ENCODE results near the gene ASIC4. TPM values are rescaled to one million over a fixed set of nuclear protein-coding genes. Genes with fewer than 3 reads are reported as not detected.

The ASIC4 gene
- total RNA-seq, 1 donor from 2014 or later: 0.26 TPM

DNA sequence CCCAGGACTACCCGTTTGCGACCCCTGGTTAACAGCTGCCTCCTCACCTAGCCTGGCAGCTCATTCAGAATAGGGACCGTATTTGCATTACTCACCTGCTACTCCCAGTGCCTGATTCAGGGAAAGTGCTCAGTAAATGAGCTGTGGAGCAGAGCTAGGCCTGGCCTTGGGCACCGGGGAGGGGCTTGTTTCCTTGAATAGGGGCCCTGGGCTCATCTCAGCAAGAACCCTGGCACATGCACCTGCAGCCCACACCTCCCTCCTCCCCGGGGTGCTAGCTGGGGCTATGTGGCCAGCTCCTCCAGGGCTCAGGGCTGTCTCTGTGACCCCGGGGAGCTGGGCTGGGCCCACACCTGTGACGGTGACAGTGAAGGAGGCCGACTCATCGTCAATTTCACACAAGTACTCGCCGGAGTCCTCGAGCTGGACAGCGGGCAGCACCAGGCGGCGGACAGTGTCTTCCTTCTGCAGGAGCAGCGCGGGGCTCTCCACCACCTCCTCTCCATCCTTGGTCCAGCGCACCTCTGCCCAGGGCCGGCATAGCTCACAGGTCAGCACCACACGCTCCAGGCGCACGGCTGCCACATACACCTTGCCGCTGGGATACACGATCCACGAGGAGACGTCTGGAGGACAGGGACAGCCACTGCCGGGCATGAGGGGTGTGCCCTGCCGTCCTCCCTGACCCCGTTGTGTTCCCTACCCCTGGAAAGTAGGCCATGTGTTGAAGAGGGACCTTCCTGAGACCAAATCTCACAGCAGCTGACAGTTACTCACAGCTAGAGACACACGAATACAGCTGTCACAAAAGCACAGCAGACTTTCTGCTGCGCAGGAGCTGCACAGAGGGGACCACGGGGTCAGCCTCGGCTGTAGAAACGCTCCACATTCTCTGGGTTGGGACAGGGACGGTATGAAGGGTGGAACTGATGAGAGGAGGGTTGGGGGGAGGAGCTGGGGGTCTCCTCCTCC is 48.1 kb downstream of the ASIC4 start:
- no peaks in the 10 kb centered on the region for H3K9me3 ChIP-seq (ENCODE audit: low read depth)

DNA sequence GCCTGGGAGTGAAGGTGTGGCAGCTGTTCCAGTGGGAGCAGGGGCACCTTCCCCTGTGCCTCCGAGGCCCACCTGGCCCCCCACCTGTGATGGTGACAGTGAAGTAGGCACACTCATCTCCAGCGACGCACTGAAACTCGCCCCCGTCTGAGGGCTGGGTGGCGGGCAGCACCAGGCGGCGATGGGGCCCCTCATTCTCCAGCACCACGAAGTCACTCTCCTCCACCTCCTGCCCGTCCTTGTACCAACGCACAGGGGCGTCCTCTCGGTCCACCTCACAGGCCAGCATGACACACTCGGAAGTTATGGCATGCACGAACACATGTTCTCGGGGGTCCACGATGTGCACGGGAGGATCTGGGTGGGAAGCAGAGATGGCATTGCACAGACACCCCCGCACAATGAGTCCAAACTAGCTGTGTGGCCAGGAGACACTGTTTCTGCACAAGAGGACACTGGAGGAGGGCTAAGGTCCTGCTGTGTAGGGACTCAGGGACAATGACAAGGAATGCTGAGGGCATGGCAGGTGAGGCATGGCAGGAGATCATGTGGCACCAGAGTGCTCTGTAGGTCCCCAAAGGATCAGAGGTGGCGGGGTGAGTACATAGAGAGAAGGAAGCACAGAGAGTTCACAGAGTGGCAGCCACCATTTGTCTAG is 49.1 kb downstream of the ASIC4 start:
- Histone ChIP-seq H3K9ac (no peak overlapping the region), H3K27me3 (no peaks in the 10 kb centered on the region), H4K20me1 (ENCODE audit: low read depth) (peaks cover 13% of the 10 kb centered on the region), H3K27ac (no peak overlapping the region), H3K4me3 (no peak overlapping the region), H3K79me2 (ENCODE audit: low read depth) (no peaks in the 10 kb centered on the region), H3K36me3 (no peaks in the 10 kb centered on the region), H3K9me3 (ENCODE audit: low read depth) (no peaks in the 10 kb centered on the region), H3K4me1 (no peaks in the 10 kb centered on the region), H3F3A (ENCODE audit: low read depth) (peaks cover 5% of the 10 kb centered on the region), H2AFZ (replicated peaks) (no peak overlapping the region), H3K4me2 (no peak overlapping the region)
- H3K4me3 Mint-ChIP-seq: no peak overlapping the region
- TF ChIP-seq EZH2 (IDR thresholded peaks at IDR 0.05): no peak
- TF ChIP-seq, protein P1, sequence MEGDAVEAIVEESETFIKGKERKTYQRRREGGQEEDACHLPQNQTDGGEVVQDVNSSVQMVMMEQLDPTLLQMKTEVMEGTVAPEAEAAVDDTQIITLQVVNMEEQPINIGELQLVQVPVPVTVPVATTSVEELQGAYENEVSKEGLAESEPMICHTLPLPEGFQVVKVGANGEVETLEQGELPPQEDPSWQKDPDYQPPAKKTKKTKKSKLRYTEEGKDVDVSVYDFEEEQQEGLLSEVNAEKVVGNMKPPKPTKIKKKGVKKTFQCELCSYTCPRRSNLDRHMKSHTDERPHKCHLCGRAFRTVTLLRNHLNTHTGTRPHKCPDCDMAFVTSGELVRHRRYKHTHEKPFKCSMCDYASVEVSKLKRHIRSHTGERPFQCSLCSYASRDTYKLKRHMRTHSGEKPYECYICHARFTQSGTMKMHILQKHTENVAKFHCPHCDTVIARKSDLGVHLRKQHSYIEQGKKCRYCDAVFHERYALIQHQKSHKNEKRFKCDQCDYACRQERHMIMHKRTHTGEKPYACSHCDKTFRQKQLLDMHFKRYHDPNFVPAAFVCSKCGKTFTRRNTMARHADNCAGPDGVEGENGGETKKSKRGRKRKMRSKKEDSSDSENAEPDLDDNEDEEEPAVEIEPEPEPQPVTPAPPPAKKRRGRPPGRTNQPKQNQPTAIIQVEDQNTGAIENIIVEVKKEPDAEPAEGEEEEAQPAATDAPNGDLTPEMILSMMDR (IDR thresholded peaks at IDR 0.05): no peak
- no peak for TF ChIP-seq EZH2phosphoT487 (IDR thresholded peaks at IDR 0.05)
- H3K36me3 Mint-ChIP-seq: peaks cover 34% of the 10 kb centered on the region
- H3K27ac Mint-ChIP-seq: no peak overlapping the region
- H3K9me3 Mint-ChIP-seq: peaks cover 4% of the 10 kb centered on the region
- peaks cover 11% of the 10 kb centered on the region for H3K27me3 Mint-ChIP-seq (ENCODE audit: insufficient read depth, low read depth)
- peaks cover 15% of the 10 kb centered on the region for H3K4me1 Mint-ChIP-seq
- no peak for DNase-seq (ENCODE audit: low spot score)

More for the DNA sequence above, 48.1 kb downstream of the ASIC4 start:
- Histone ChIP-seq H3F3A (ENCODE audit: low read depth) (peaks cover 5% of the 10 kb centered on the region), H3K36me3 (no peaks in the 10 kb centered on the region), H3K4me2 (no peak overlapping the region), H3K79me2 (ENCODE audit: low read depth) (no peaks in the 10 kb centered on the region), H2AFZ (replicated peaks) (no peak overlapping the region), H3K9ac (no peak overlapping the region), H3K27me3 (no peaks in the 10 kb centered on the region), H3K4me1 (no peaks in the 10 kb centered on the region), H3K27ac (no peak overlapping the region), H4K20me1 (ENCODE audit: low read depth) (peaks cover 13% of the 10 kb centered on the region), H3K4me3 (no peak overlapping the region)
- peaks cover 32% of the 10 kb centered on the region for H3K36me3 Mint-ChIP-seq
- H3K27ac Mint-ChIP-seq: no peak overlapping the region
- peaks cover 11% of the 10 kb centered on the region for H3K4me1 Mint-ChIP-seq
- no peak overlapping the region for H3K4me3 Mint-ChIP-seq
- TF ChIP-seq, protein P1 (IDR thresholded peaks at IDR 0.05): no peak
- TF ChIP-seq EZH2phosphoT487 (IDR thresholded peaks at IDR 0.05) (no peak), EZH2 (IDR thresholded peaks at IDR 0.05) (no peak)
- no peak for DNase-seq (ENCODE audit: low spot score)
- peaks cover 4% of the 10 kb centered on the region for H3K9me3 Mint-ChIP-seq
- peaks cover 11% of the 10 kb centered on the region for H3K27me3 Mint-ChIP-seq (ENCODE audit: insufficient read depth, low read depth)

DNA sequence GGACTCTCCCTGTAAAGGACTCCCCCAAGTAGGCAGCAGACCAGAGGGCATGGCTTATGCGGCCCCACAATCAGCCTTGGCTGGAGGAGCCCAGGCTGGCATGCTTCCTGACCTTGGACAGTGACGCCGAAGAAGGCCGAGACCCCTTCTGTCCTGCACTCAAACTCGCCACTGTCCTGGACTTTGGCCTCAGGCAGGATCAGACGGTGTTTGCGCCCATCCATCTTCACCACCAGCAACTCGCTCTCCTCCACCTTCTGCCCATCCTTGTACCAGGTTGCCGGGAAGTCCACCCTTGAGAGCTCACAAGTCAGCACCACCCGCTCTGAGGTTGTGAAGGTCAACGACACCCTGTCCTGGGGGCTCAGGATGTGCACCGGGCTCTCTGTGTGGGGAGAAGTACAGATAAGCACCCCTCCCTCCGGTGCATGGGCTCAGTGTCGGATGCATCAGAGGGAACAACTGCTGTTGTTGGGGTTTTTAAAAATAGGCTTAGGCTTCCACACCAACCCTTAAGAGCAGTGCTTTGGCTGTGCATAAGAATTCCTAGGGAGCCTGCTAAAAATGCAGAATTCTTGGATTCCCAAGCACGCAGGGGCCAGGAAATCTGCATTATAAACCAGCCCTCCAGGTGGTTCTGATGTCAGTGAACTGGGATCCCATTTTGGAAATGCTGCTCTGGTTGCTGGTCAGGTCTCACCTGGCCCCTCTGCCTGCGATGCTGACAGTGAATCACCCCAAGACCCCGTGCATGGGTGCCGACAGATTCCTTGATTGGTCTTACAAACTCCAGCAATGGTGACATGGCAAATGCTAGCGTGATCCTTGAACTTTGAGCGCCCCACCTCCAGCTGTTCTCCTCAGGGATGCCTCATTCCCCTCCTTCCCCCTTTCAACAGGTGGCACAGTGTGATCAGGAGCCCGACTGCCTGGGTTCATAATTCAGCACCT is 51.1 kb downstream of the ASIC4 start:
- H3K9ac ChIP-seq: no peak overlapping the region
- no peaks in the 10 kb centered on the region for H3F3A ChIP-seq (ENCODE audit: low read depth)
- H3K27ac ChIP-seq: no peak overlapping the region
- Mint-ChIP-seq H3K36me3 (peaks cover 38% of the 10 kb centered on the region), H3K4me1 (peaks cover 27% of the 10 kb centered on the region), H3K9me3 (peaks cover 4% of the 10 kb centered on the region), H3K4me3 (no peak overlapping the region), H3K27me3 (ENCODE audit: insufficient read depth, low read depth) (peaks cover 11% of the 10 kb centered on the region), H3K27ac (no peak overlapping the region)
- no peak overlapping the region for H3K4me2 ChIP-seq
- H3K36me3 ChIP-seq: no peaks in the 10 kb centered on the region
- H4K20me1 ChIP-seq (ENCODE audit: low read depth): peaks cover 26% of the 10 kb centered on the region
- H3K4me3 ChIP-seq: no peak overlapping the region
- H3K79me2 ChIP-seq (ENCODE audit: low read depth): peaks cover 10% of the 10 kb centered on the region
- peaks cover 13% of the 10 kb centered on the region for H3K27me3 ChIP-seq
- H3K9me3 ChIP-seq (ENCODE audit: low read depth): no peaks in the 10 kb centered on the region
- TF ChIP-seq EZH2 (IDR thresholded peaks at IDR 0.05) (no peak), EZH2phosphoT487 (IDR thresholded peaks at IDR 0.05) (no peak)
- TF ChIP-seq, protein P1 (IDR thresholded peaks at IDR 0.05): no peak
- DNase-seq (ENCODE audit: low spot score): no peak
- no peak overlapping the region for H2AFZ ChIP-seq (replicated peaks)
- peaks cover 8% of the 10 kb centered on the region for H3K4me1 ChIP-seq

Data from neural progenitor cell (in vitro differentiated cells).